Smooth muscle cell of the umbilical artery (primary cell): ENCODE measurements around the gene TPM3. TPM values are rescaled to one million over a fixed set of nuclear protein-coding genes. Genes with fewer than 3 reads are reported as not detected.

Experiments used
- total RNA-seq: library from RNA; depleted of rRNA; stranded (reverse); fragments of >200 nt; gene quantifications from 2 replicates; pipeline ENCODE4 v1.2.3, GENCODE V29; 2014

TPM3 gene
- 382 and 1,181 TPM in 2 replicates for total RNA-seq

GRCh38 chr1:154191990-154192461 is at the start of gene TPM3:
Gene TPM3, minus strand, starts transcription at chr1:154192100. Its CDS starts 82 bp downstream, at chr1:154192018.

GRCh38 chr1:154220071-154220969 is 28.4 kb upstream of the TPM3 start, which contains the start of gene UBAP2L:
Gene UBAP2L, plus strand, starts transcription at chr1:154220955. Its CDS starts 4,169 bp downstream, at chr1:154225124.

GRCh38 chr1:154206196-154206595 is 14.3 kb upstream of the TPM3 start, which contains the start of gene CFAP141:
Gene CFAP141, minus strand, starts transcription at chr1:154206333. Its CDS starts 26 bp downstream, at chr1:154206307.

GRCh38 chr1:154154534-154155191 is 37.2 kb downstream of the TPM3 start, which contains the start of gene NUP210L:
Gene NUP210L, minus strand, starts transcription at chr1:154155073.

Other genes starting within 250 kb of the TPM3 start
- gene DENND4B, start 245.4 kb downstream of the TPM3 start, total RNA-seq: 24.3 and 37.8 TPM in 2 replicates
- 3.9 and 5.4 TPM in 2 replicates for gene CRTC2, start 233.5 kb downstream of the TPM3 start, total RNA-seq
- 112 and 126 TPM in 2 replicates for gene SLC39A1, start 228.6 kb downstream of the TPM3 start, total RNA-seq
- 4.8 and 5.6 TPM in 2 replicates for gene CREB3L4, start 224.2 kb downstream of the TPM3 start, total RNA-seq
- gene JTB, start 214.4 kb downstream of the TPM3 start, total RNA-seq: 106 and 178 TPM in 2 replicates
- 86.1 and 104 TPM in 2 replicates for gene RAB13, start 205.8 kb downstream of the TPM3 start, total RNA-seq
- gene RPS27, start 201.3 kb downstream of the TPM3 start, total RNA-seq: 272 and 781 TPM in 2 replicates
- under 0.01 and 0.05 TPM in 2 replicates for gene NUP210L, start 37.0 kb downstream of the TPM3 start, total RNA-seq
- not detected in 2 replicates for gene CFAP141, start 14.2 kb upstream of the TPM3 start, total RNA-seq
- 46.3 and 122 TPM in 2 replicates for gene UBAP2L, start 28.9 kb upstream of the TPM3 start, total RNA-seq
- 68.2 and 117 TPM in 2 replicates for gene HAX1, start 80.5 kb upstream of the TPM3 start, total RNA-seq
- gene AQP10, start 129.0 kb upstream of the TPM3 start, total RNA-seq: 0.05 TPM in 1 of 2 replicates, not detected in the other
- gene ATP8B2, start 133.4 kb upstream of the TPM3 start, total RNA-seq: 144 and 176 TPM in 2 replicates
- gene IL6R, start 213.2 kb upstream of the TPM3 start, total RNA-seq: 0.30 and 1.1 TPM in 2 replicates